ENCODE data around the gene CUBN. TPM values are rescaled to one million over a fixed set of nuclear protein-coding genes. Genes with fewer than 3 reads are reported as not detected.

CUBN gene
- total RNA-seq, 1 experiment from 2014 or later: 1.3 TPM

DNA sequence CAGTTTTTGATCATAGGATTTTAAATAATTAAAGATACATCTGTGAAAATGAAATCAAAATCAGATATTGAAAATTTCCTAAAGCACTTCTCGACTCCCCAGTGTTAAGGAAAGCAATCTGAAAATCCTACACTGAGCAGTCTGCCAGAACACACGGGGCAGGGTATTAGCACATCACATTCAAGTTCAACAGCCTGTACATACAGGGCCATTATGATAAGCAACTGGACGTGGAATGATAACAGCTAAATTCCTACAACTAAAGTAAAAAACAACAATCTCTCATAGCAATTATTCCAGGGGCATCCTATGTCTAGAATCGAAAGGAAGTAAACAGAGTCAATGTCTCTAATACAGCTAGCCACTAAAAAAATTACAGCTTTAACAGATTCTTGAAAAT lies 40.2 kb upstream of the CUBN start:
- Histone ChIP-seq H3K36me3 (ENCODE audit: control insufficient read depth, insufficient read depth, low read length) (no peaks in the 10 kb centered on the region; the same call in 1 of the 2 replicates), H3K4me3 (ENCODE audit: low read depth in 2 of 2, low read length in 2 of 2) (no peak overlapping the region), H3K27ac (ENCODE audit: low read length) (peak overlapping the region; percentile 79; the same call in 1 of the 2 replicates), H3K9me3 (ENCODE audit: control insufficient read depth, insufficient read depth, low read depth, low read length) (no peaks in the 10 kb centered on the region), H3K4me1 (ENCODE audit: control insufficient read depth, insufficient read depth, low read length) (peaks cover 6% of the 10 kb centered on the region), H3K27me3 (ENCODE audit: control insufficient read depth, insufficient read depth, low read length) (no peaks in the 10 kb centered on the region)
- BruUV-seq (replicated peaks): no TSS peak
- CTCF ChIA-PET: no interaction called here
- in situ Hi-C loops (cut with HindIII; ENCODE audit: low pct_unique_long_range_greater_than_20kb, low sequenced_read_pairs) (no loop called here), intact Hi-C loops (cut with micrococcal nuclease; ENCODE audit: unreplicated experiment) (loop anchor here (10.0 kb wide), 1 partner anchor 105 kb away; no protein-coding TSS in a partner anchor)
- DNase-seq (ENCODE audit: low read depth, low spot score): no peak
- no peak for ATAC-seq
- POLR2A ChIA-PET: no interaction called here
- TF ChIP-seq, protein P1, sequence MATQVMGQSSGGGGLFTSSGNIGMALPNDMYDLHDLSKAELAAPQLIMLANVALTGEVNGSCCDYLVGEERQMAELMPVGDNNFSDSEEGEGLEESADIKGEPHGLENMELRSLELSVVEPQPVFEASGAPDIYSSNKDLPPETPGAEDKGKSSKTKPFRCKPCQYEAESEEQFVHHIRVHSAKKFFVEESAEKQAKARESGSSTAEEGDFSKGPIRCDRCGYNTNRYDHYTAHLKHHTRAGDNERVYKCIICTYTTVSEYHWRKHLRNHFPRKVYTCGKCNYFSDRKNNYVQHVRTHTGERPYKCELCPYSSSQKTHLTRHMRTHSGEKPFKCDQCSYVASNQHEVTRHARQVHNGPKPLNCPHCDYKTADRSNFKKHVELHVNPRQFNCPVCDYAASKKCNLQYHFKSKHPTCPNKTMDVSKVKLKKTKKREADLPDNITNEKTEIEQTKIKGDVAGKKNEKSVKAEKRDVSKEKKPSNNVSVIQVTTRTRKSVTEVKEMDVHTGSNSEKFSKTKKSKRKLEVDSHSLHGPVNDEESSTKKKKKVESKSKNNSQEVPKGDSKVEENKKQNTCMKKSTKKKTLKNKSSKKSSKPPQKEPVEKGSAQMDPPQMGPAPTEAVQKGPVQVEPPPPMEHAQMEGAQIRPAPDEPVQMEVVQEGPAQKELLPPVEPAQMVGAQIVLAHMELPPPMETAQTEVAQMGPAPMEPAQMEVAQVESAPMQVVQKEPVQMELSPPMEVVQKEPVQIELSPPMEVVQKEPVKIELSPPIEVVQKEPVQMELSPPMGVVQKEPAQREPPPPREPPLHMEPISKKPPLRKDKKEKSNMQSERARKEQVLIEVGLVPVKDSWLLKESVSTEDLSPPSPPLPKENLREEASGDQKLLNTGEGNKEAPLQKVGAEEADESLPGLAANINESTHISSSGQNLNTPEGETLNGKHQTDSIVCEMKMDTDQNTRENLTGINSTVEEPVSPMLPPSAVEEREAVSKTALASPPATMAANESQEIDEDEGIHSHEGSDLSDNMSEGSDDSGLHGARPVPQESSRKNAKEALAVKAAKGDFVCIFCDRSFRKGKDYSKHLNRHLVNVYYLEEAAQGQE (IDR thresholded peaks at IDR 0.05; ENCODE audit: insufficient read depth in 1 of 2, low read depth in 2 of 2, low read length in 1 of 2): no peak
- no peak for TF ChIP-seq SIN3A (IDR thresholded peaks at IDR 0.05; ENCODE audit: borderline replicate concordance, insufficient read depth, low read depth, low read length)
- TF ChIP-seq POLR2AphosphoS5 (IDR thresholded peaks at IDR 0.05; ENCODE audit: low read depth, low read length): no peak
- TF ChIP-seq TCF7L2 (IDR thresholded peaks at IDR 0.05; ENCODE audit: low read depth, low read length): no peak

DNA sequence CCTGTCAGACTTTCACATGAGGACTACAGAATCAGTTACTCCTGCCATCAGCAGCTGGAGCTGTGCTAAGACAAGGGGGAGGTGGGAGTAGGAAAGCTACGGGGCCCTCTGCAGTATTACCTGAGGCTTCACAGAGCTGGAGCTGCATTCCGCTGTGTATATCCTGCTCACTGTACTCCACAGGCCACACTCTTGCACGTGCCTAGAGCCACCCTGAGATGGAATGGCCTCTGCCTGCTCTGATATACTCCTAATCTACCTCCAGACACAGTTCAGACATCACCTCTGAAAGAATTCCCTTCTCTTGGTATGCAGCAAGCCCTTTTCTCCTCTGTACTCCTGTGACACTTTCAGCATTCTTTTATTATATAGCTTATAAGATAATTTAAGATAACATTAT lies 37.1 kb upstream of the CUBN start:
- peak overlapping the region; percentile 57 for H3K27ac ChIP-seq (ENCODE audit: low read length)
- H3K4me1 ChIP-seq (ENCODE audit: control insufficient read depth, insufficient read depth, low read length): no peaks in the 10 kb centered on the region; the same call in 1 of the 2 replicates
- intact Hi-C loops (cut with micrococcal nuclease; ENCODE audit: unreplicated experiment) (no loop called here), in situ Hi-C loops (cut with HindIII; ENCODE audit: low pct_unique_long_range_greater_than_20kb, low sequenced_read_pairs) (no loop called here)
- no peak for DNase-seq (ENCODE audit: low read depth, low spot score)
- CTCF ChIA-PET: no interaction called here
- H3K4me3 ChIP-seq (ENCODE audit: low read depth in 2 of 2, low read length in 2 of 2): no peak overlapping the region
- no peaks in the 10 kb centered on the region for H3K27me3 ChIP-seq (ENCODE audit: control insufficient read depth, insufficient read depth, low read length)
- H3K9me3 ChIP-seq (ENCODE audit: control insufficient read depth, insufficient read depth, low read depth, low read length): no peaks in the 10 kb centered on the region
- BruUV-seq (replicated peaks): no TSS peak
- H3K36me3 ChIP-seq (ENCODE audit: control insufficient read depth, insufficient read depth, low read length): no peaks in the 10 kb centered on the region
- TF ChIP-seq SIN3A (IDR thresholded peaks at IDR 0.05; ENCODE audit: borderline replicate concordance, insufficient read depth, low read depth, low read length) (no peak), POLR2AphosphoS5 (IDR thresholded peaks at IDR 0.05; ENCODE audit: low read depth, low read length) (no peak), TCF7L2 (IDR thresholded peaks at IDR 0.05; ENCODE audit: low read depth, low read length) (no peak)
- TF ChIP-seq, protein P1 (IDR thresholded peaks at IDR 0.05; ENCODE audit: insufficient read depth in 1 of 2, low read depth in 2 of 2, low read length in 1 of 2): no peak
- TF ChIP-seq, protein P2, sequence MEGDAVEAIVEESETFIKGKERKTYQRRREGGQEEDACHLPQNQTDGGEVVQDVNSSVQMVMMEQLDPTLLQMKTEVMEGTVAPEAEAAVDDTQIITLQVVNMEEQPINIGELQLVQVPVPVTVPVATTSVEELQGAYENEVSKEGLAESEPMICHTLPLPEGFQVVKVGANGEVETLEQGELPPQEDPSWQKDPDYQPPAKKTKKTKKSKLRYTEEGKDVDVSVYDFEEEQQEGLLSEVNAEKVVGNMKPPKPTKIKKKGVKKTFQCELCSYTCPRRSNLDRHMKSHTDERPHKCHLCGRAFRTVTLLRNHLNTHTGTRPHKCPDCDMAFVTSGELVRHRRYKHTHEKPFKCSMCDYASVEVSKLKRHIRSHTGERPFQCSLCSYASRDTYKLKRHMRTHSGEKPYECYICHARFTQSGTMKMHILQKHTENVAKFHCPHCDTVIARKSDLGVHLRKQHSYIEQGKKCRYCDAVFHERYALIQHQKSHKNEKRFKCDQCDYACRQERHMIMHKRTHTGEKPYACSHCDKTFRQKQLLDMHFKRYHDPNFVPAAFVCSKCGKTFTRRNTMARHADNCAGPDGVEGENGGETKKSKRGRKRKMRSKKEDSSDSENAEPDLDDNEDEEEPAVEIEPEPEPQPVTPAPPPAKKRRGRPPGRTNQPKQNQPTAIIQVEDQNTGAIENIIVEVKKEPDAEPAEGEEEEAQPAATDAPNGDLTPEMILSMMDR (IDR thresholded peaks at IDR 0.05): no peak
- POLR2A ChIA-PET: no interaction called here
- ATAC-seq: peak; percentile 83

All from Panc1 (cell line).